GM18526 (cell line): ENCODE data around the gene DCAF12.

ENCODE experiments used
- POLR2A ChIP-seq: IDR thresholded peaks from 3 replicates; pipeline ENCODE4 v1.6.1; 2011; ENCODE audit not compliant: insufficient read length; ENCODE audit errors: extremely low read depth

Gene DCAF12

GRCh38 chr9:34086864-34087263 is 39.6 kb downstream of the DCAF12 start:
- TF ChIP-seq POLR2A = no peak

GRCh38 chr9:34085581-34086500 is 40.7 kb downstream of the DCAF12 start:
- TF ChIP-seq POLR2A = no peak

- no peak for TF ChIP-seq POLR2A
These were observed 41.9 kb downstream of the DCAF12 start for GRCh38 chr9:34084562-34084961.

- no peak for TF ChIP-seq POLR2A
These were observed 47.3 kb downstream of the DCAF12 start for GRCh38 chr9:34079181-34079580.

GRCh38 chr9:34072868-34073590 is 53.5 kb downstream of the DCAF12 start:
- no peak for TF ChIP-seq POLR2A

GRCh38 chr9:34072410-34072809 is 54.1 kb downstream of the DCAF12 start:
- no peak for TF ChIP-seq POLR2A

GRCh38 chr9:34070606-34071324 is 55.7 kb downstream of the DCAF12 start:
- TF ChIP-seq POLR2A = no peak

- no peak for TF ChIP-seq POLR2A
These were observed 56.7 kb downstream of the DCAF12 start for GRCh38 chr9:34069831-34070230.

GRCh38 chr9:34065541-34065940 is 61.0 kb downstream of the DCAF12 start:
- TF ChIP-seq POLR2A = no peak

- TF ChIP-seq POLR2A = no peak
These were observed 66.5 kb downstream of the DCAF12 start for GRCh38 chr9:34059954-34060353.

- no peak for TF ChIP-seq POLR2A
These were observed 67.2 kb downstream of the DCAF12 start for GRCh38 chr9:34059281-34059680.

- TF ChIP-seq POLR2A = no peak
These were observed 76.7 kb downstream of the DCAF12 start for GRCh38 chr9:34049630-34050384.

- TF ChIP-seq POLR2A = peak; percentile 96
These were observed 77.5 kb downstream of the DCAF12 start, which contains the start of gene UBAP2 for GRCh38 chr9:34048727-34049629. UBAP2 (minus strand) TSS chr9:34048887; CDS start chr9:34017148, 31,739 bp downstream.
